ENCODE measurements around the gene VPS11. TPM values are rescaled to one million over a fixed set of nuclear protein-coding genes. Genes with fewer than 3 reads are reported as not detected.

VPS11 gene
- total and polyA plus RNA-seq, 2 experiments from 2014 or later, result 11.5 to 13.4 TPM

DNA sequence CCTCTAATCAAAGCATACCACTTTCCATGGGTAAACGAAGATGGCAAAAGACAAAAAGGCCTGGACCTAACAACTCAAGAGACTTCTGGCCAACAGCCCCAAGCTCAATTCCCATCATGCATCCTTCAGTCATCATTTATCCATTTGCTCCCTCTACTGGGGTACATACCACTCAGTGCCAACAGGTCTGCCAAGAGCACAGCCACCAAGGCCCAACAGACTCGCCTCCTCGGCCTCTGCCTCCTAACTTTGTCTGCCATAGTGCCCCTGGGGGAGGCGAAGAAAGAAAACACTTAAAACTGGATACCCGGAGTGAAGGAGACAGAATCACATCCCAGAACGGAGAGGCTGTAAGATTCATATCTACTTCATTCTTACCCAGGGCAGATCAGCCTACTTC lies 11.7 kb upstream of the VPS11 start:
- H2AFZ ChIP-seq, result no peak overlapping the region
- TF ChIP-seq CTCF (conservative IDR thresholded peaks at IDR 0.05; ENCODE audit: low read depth in 2 of 2), result no peak
- TF ChIP-seq JUNB (IDR thresholded peaks at IDR 0.05; ENCODE audit: unreplicated experiment), result no peak
- H3K27me3 Mint-ChIP-seq (ENCODE audit: insufficient read depth, low read depth, poor library complexity), result peaks cover 15% of the 10 kb centered on the region
- peak overlapping the region; percentile 93 for H3K4me2 ChIP-seq
- H3K27ac ChIP-seq (ENCODE audit: low read depth), result no peak overlapping the region
- peak overlapping the region; percentile 96 for H3K4me3 ChIP-seq
- no peaks in the 10 kb centered on the region for H3K27me3 ChIP-seq (ENCODE audit: insufficient read depth)
- peaks cover 25% of the 10 kb centered on the region for H4K20me1 ChIP-seq (replicated peaks; ENCODE audit: insufficient read depth)
- 0 out of 2 replicates have a peak, but pooled peaks cover 4% of the 10 kb centered on the region for H3K9me2 ChIP-seq (ENCODE audit: insufficient read depth)
- peaks cover 14% of the 10 kb centered on the region for H3K4me1 ChIP-seq (ENCODE audit: insufficient read depth)
- peaks cover 61% of the 10 kb centered on the region for H3K36me3 Mint-ChIP-seq (ENCODE audit: low read depth)
- peak overlapping the region; percentile 90 for H3K4me3 Mint-ChIP-seq
- peaks cover 43% of the 10 kb centered on the region for H3K36me3 ChIP-seq (ENCODE audit: insufficient read depth)
- H3K4me1 Mint-ChIP-seq, result peaks cover 14% of the 10 kb centered on the region
- H3K27ac Mint-ChIP-seq, result peak overlapping the region; percentile 78
- peaks cover 7% of the 10 kb centered on the region; the same call in 1 of the 3 replicates for H3K9me3 Mint-ChIP-seq
- peaks cover 16% of the 10 kb centered on the region for H3F3A ChIP-seq (replicated peaks; ENCODE audit: low read depth)
- no peak for ATAC-seq
- peak; percentile 22 for DNase-seq (ENCODE audit: low spot score)
- H3K79me2 ChIP-seq (replicated peaks; ENCODE audit: insufficient read depth), result peaks cover 43% of the 10 kb centered on the region

- peaks cover 43% of the 10 kb centered on the region for H3K79me2 ChIP-seq (replicated peaks; ENCODE audit: insufficient read depth)
- H3K4me1 Mint-ChIP-seq, result peaks cover 14% of the 10 kb centered on the region
- DNase-seq (ENCODE audit: low spot score), result peak; percentile 80
- H3K4me3 Mint-ChIP-seq, result peak overlapping the region; percentile 90
- H2AFZ ChIP-seq, result no peak overlapping the region; the same call in 1 of the 2 replicates
- peaks cover 16% of the 10 kb centered on the region for H3F3A ChIP-seq (replicated peaks; ENCODE audit: low read depth)
- H3K4me3 ChIP-seq, result peak overlapping the region; percentile 96
- peaks cover 7% of the 10 kb centered on the region; the same call in 1 of the 3 replicates for H3K9me3 Mint-ChIP-seq
- H3K27ac Mint-ChIP-seq, result peak overlapping the region; percentile 98
- peak overlapping the region; percentile 93 for H3K4me2 ChIP-seq
- peaks cover 37% of the 10 kb centered on the region for H3K36me3 ChIP-seq (ENCODE audit: insufficient read depth)
- ATAC-seq, result peak; percentile 31
- H3K27me3 ChIP-seq (ENCODE audit: insufficient read depth), result no peaks in the 10 kb centered on the region
- peaks cover 14% of the 10 kb centered on the region for H3K4me1 ChIP-seq (ENCODE audit: insufficient read depth)
- H4K20me1 ChIP-seq (replicated peaks; ENCODE audit: insufficient read depth), result peaks cover 25% of the 10 kb centered on the region
- peaks cover 55% of the 10 kb centered on the region for H3K36me3 Mint-ChIP-seq (ENCODE audit: low read depth)
- H3K27ac ChIP-seq (ENCODE audit: low read depth), result peak overlapping the region; percentile 90
- H3K27me3 Mint-ChIP-seq (ENCODE audit: insufficient read depth, low read depth, poor library complexity), result peaks cover 13% of the 10 kb centered on the region
- 0 out of 2 replicates have a peak, but pooled peaks cover 4% of the 10 kb centered on the region for H3K9me2 ChIP-seq (ENCODE audit: insufficient read depth)
- TF ChIP-seq JUNB (IDR thresholded peaks at IDR 0.05; ENCODE audit: unreplicated experiment) (no peak), NANOG (IDR thresholded peaks at IDR 0.05; ENCODE audit: borderline replicate concordance) (no peak), CTCF (conservative IDR thresholded peaks at IDR 0.05; ENCODE audit: low read depth in 2 of 2) (no peak), EZH2phosphoT487 (IDR thresholded peaks at IDR 0.05; ENCODE audit: unreplicated experiment) (no peak), POLR2AphosphoS5 (IDR thresholded peaks at IDR 0.05; ENCODE audit: low read depth) (no peak), CREB1 (CRISPR knock-in tag; IDR thresholded peaks at IDR 0.05; ENCODE audit: low read depth) (no peak), ZNF331 (CRISPR knock-in tag; IDR thresholded peaks at IDR 0.05; ENCODE audit: low read depth) (no peak), ZNF114 (CRISPR knock-in tag; IDR thresholded peaks at IDR 0.05) (no peak), REST (IDR thresholded peaks at IDR 0.05; ENCODE audit: unreplicated experiment) (no peak), STAT1 (IDR thresholded peaks at IDR 0.05; ENCODE audit: unreplicated experiment) (no peak), EZH2 (IDR thresholded peaks at IDR 0.05; ENCODE audit: low read depth, unreplicated experiment) (no peak)
- TF ChIP-seq, protein P1, sequence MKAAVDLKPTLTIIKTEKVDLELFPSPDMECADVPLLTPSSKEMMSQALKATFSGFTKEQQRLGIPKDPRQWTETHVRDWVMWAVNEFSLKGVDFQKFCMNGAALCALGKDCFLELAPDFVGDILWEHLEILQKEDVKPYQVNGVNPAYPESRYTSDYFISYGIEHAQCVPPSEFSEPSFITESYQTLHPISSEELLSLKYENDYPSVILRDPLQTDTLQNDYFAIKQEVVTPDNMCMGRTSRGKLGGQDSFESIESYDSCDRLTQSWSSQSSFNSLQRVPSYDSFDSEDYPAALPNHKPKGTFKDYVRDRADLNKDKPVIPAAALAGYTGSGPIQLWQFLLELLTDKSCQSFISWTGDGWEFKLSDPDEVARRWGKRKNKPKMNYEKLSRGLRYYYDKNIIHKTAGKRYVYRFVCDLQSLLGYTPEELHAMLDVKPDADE (IDR thresholded peaks at IDR 0.05), result no peak
Measured at GRCh38 chr11:119056421-119056999, 11.1 kb upstream of the VPS11 start.

All from GM23338 (cell line).